ENCODE results near the gene KRTAP1-4. TPM values are rescaled to one million over a fixed set of nuclear protein-coding genes. Genes with fewer than 3 reads are reported as not detected.
"Not testable (repeated sequence)": the region's sequence is repeated elsewhere in the genome, so short reads cannot be mapped to it uniquely, and the experiment has no call there.

KRTAP1-4 gene
- total RNA-seq: not detected in 2 replicates

GRCh38 chr17:41029633-41030245 lies at the start of gene KRTAP1-4:
Gene KRTAP1-4 (minus strand): TSS chr17:41030195. CDS start chr17:41030078, 117 bp downstream.
- H3K27ac Mint-ChIP-seq: no peak within 1 kb of the TSS
- no peaks in the 10 kb centered on the region for H3K9me3 Mint-ChIP-seq
- DNase-seq (ENCODE audit: low spot score): no peak
- intact Hi-C loops (cut with micrococcal nuclease): no loop called here
- H3K4me3 Mint-ChIP-seq (ENCODE audit: low read depth): no peak within 1 kb of the TSS
- peaks cover 11% of the 10 kb centered on the region for H3K27me3 Mint-ChIP-seq (ENCODE audit: low read depth)
- no peaks in the 10 kb centered on the region for H3K36me3 Mint-ChIP-seq (ENCODE audit: low read depth)
- no peaks in the 10 kb centered on the region for H3K4me1 Mint-ChIP-seq (ENCODE audit: low read depth)

GRCh38 chr17:41076788-41077187 lies 46.8 kb upstream of the KRTAP1-4 start:
- intact Hi-C loops (cut with micrococcal nuclease): no loop called here
- H3K9me3 Mint-ChIP-seq: no peaks in the 10 kb centered on the region
- no peak overlapping the region for H3K27ac Mint-ChIP-seq
- H3K4me1 Mint-ChIP-seq (ENCODE audit: low read depth): no peaks in the 10 kb centered on the region
- H3K27me3 Mint-ChIP-seq (ENCODE audit: low read depth): peaks cover 16% of the 10 kb centered on the region
- no peak for DNase-seq (ENCODE audit: low spot score)
- no peaks in the 10 kb centered on the region for H3K36me3 Mint-ChIP-seq (ENCODE audit: low read depth)
- H3K4me3 Mint-ChIP-seq (ENCODE audit: low read depth): no peak overlapping the region

- H3K27me3 Mint-ChIP-seq (ENCODE audit: low read depth): peaks cover 16% of the 10 kb centered on the region
- H3K4me3 Mint-ChIP-seq (ENCODE audit: low read depth): no peak overlapping the region
- H3K36me3 Mint-ChIP-seq (ENCODE audit: low read depth): no peaks in the 10 kb centered on the region
- H3K27ac Mint-ChIP-seq: no peak overlapping the region
- H3K9me3 Mint-ChIP-seq: no peaks in the 10 kb centered on the region
- intact Hi-C loops (cut with micrococcal nuclease): no loop called here
- no peaks in the 10 kb centered on the region for H3K4me1 Mint-ChIP-seq (ENCODE audit: low read depth)
- no peak for DNase-seq (ENCODE audit: low spot score)
These were observed 43.7 kb upstream of the KRTAP1-4 start for GRCh38 chr17:41073676-41074075.

- H3K27me3 Mint-ChIP-seq (ENCODE audit: low read depth): peaks cover 12% of the 10 kb centered on the region
- no peaks in the 10 kb centered on the region for H3K36me3 Mint-ChIP-seq (ENCODE audit: low read depth)
- no peaks in the 10 kb centered on the region for H3K4me1 Mint-ChIP-seq (ENCODE audit: low read depth)
- H3K4me3 Mint-ChIP-seq (ENCODE audit: low read depth): no peak overlapping the region
- H3K9me3 Mint-ChIP-seq: no peaks in the 10 kb centered on the region
- no peak for DNase-seq (ENCODE audit: low spot score)
- H3K27ac Mint-ChIP-seq: no peak overlapping the region
- intact Hi-C loops (cut with micrococcal nuclease): no loop called here
These were observed 41.8 kb upstream of the KRTAP1-4 start for GRCh38 chr17:41071606-41072360.

- Mint-ChIP-seq H3K4me1 (ENCODE audit: low read depth) (no peaks in the 10 kb centered on the region), H3K9me3 (no peaks in the 10 kb centered on the region), H3K27me3 (ENCODE audit: low read depth) (peaks cover 2% of the 10 kb centered on the region), H3K36me3 (ENCODE audit: low read depth) (no peaks in the 10 kb centered on the region), H3K4me3 (ENCODE audit: low read depth) (no peak overlapping the region), H3K27ac (no peak overlapping the region)
- DNase-seq (ENCODE audit: low spot score): no peak
- intact Hi-C loops (cut with micrococcal nuclease): no loop called here
These were observed 39.0 kb upstream of the KRTAP1-4 start for GRCh38 chr17:41069031-41069430.

- intact Hi-C loops (cut with micrococcal nuclease): no loop called here
- no peak overlapping the region for H3K4me3 Mint-ChIP-seq (ENCODE audit: low read depth)
- peaks cover 9% of the 10 kb centered on the region for H3K27me3 Mint-ChIP-seq (ENCODE audit: low read depth)
- H3K4me1 Mint-ChIP-seq (ENCODE audit: low read depth): no peaks in the 10 kb centered on the region
- H3K27ac Mint-ChIP-seq: no peak overlapping the region
- H3K9me3 Mint-ChIP-seq: no peaks in the 10 kb centered on the region
- H3K36me3 Mint-ChIP-seq (ENCODE audit: low read depth): no peaks in the 10 kb centered on the region
- no peak for DNase-seq (ENCODE audit: low spot score)
These were observed 37.3 kb upstream of the KRTAP1-4 start for GRCh38 chr17:41067281-41067680.

- Mint-ChIP-seq H3K27me3 (ENCODE audit: low read depth) (peaks cover 16% of the 10 kb centered on the region), H3K9me3 (no peaks in the 10 kb centered on the region), H3K36me3 (ENCODE audit: low read depth) (no peaks in the 10 kb centered on the region), H3K4me3 (ENCODE audit: low read depth) (no peak within 1 kb of the TSS), H3K27ac (no peak within 1 kb of the TSS), H3K4me1 (ENCODE audit: low read depth) (no peaks in the 10 kb centered on the region)
- no peak for DNase-seq (ENCODE audit: low spot score)
- intact Hi-C loops (cut with micrococcal nuclease): no loop called here
These were observed 36.0 kb upstream of the KRTAP1-4 start, which contains the start of gene KRTAP2-4 for GRCh38 chr17:41065829-41066624. Gene KRTAP2-4 (minus strand): TSS chr17:41065879. CDS start chr17:41065845, 34 bp downstream.

- intact Hi-C loops (cut with micrococcal nuclease): not testable (repeated sequence)
These were observed 35.2 kb upstream of the KRTAP1-4 start for GRCh38 chr17:41065016-41065689.

GRCh38 chr17:41064301-41064700 lies 34.3 kb upstream of the KRTAP1-4 start:
- no peak for DNase-seq (ENCODE audit: low spot score)
- H3K4me3 Mint-ChIP-seq (ENCODE audit: low read depth): no peak overlapping the region
- intact Hi-C loops (cut with micrococcal nuclease): no loop called here
- peaks cover 27% of the 10 kb centered on the region for H3K27me3 Mint-ChIP-seq (ENCODE audit: low read depth)
- no peak overlapping the region for H3K27ac Mint-ChIP-seq
- no peaks in the 10 kb centered on the region for H3K9me3 Mint-ChIP-seq
- H3K4me1 Mint-ChIP-seq (ENCODE audit: low read depth): no peaks in the 10 kb centered on the region
- no peaks in the 10 kb centered on the region for H3K36me3 Mint-ChIP-seq (ENCODE audit: low read depth)

More at GRCh38 chr17:41065016-41065689, 35.2 kb upstream of the KRTAP1-4 start:
- not testable (repeated sequence) for H3K4me1 Mint-ChIP-seq (ENCODE audit: low read depth); H3K4me3 Mint-ChIP-seq (ENCODE audit: low read depth); DNase-seq (ENCODE audit: low spot score); H3K9me3 Mint-ChIP-seq; H3K27ac Mint-ChIP-seq; H3K36me3 Mint-ChIP-seq (ENCODE audit: low read depth)
- peaks cover 23% of the 10 kb centered on the region for H3K27me3 Mint-ChIP-seq (ENCODE audit: low read depth)

GRCh38 chr17:41063449-41063848 lies 33.5 kb upstream of the KRTAP1-4 start:
- intact Hi-C loops (cut with micrococcal nuclease): no loop called here
- Mint-ChIP-seq H3K9me3 (no peaks in the 10 kb centered on the region), H3K36me3 (ENCODE audit: low read depth) (no peaks in the 10 kb centered on the region), H3K27me3 (ENCODE audit: low read depth) (peaks cover 34% of the 10 kb centered on the region), H3K27ac (no peak overlapping the region), H3K4me3 (ENCODE audit: low read depth) (no peak overlapping the region), H3K4me1 (ENCODE audit: low read depth) (no peaks in the 10 kb centered on the region)
- DNase-seq (ENCODE audit: low spot score): no peak

GRCh38 chr17:41061964-41062363 lies 32.0 kb upstream of the KRTAP1-4 start:
- Mint-ChIP-seq H3K27me3 (ENCODE audit: low read depth) (peaks cover 35% of the 10 kb centered on the region), H3K27ac (no peak overlapping the region), H3K4me1 (ENCODE audit: low read depth) (no peaks in the 10 kb centered on the region), H3K9me3 (peaks cover 5% of the 10 kb centered on the region), H3K4me3 (ENCODE audit: low read depth) (no peak overlapping the region), H3K36me3 (ENCODE audit: low read depth) (no peaks in the 10 kb centered on the region)
- DNase-seq (ENCODE audit: low spot score): no peak
- intact Hi-C loops (cut with micrococcal nuclease): no loop called here

GRCh38 chr17:41060052-41060604 lies 30.1 kb upstream of the KRTAP1-4 start, which contains the start of gene KRTAP2-3:
Gene KRTAP2-3 (minus strand): TSS chr17:41060114. CDS start chr17:41060050, 64 bp downstream.
- DNase-seq (ENCODE audit: low spot score): no peak
- intact Hi-C loops (cut with micrococcal nuclease): no loop called here
- no peaks in the 10 kb centered on the region for H3K4me1 Mint-ChIP-seq (ENCODE audit: low read depth)
- no peak within 1 kb of the TSS for H3K27ac Mint-ChIP-seq
- H3K4me3 Mint-ChIP-seq (ENCODE audit: low read depth): no peak within 1 kb of the TSS
- no peaks in the 10 kb centered on the region for H3K36me3 Mint-ChIP-seq (ENCODE audit: low read depth)
- peaks cover 5% of the 10 kb centered on the region for H3K9me3 Mint-ChIP-seq
- H3K27me3 Mint-ChIP-seq (ENCODE audit: low read depth): peaks cover 35% of the 10 kb centered on the region
